Smooth muscle cell (in vitro differentiated cells): ENCODE results near the gene TCF7. TPM values are rescaled to one million over a fixed set of nuclear protein-coding genes. Genes with fewer than 3 reads are reported as not detected.

Source experiments
- DNase-seq: peaks from one replicate; lab custom pipeline; 2025; ENCODE audit not compliant: unreplicated experiment; lab: John Stamatoyannopoulos, UW
- H2AFZ ChIP-seq: fragments of 200-600 bp; sonication (generic); 2 replicates; pipeline ENCODE4 v1.6.0; 2016; ENCODE audit warnings: antibody characterized with exemption, low read depth, mild to moderate bottlenecking
- H3F3A ChIP-seq: fragments of 200-600 bp; sonication (generic); 2 replicates; pipeline ENCODE4 v1.6.0; 2017; ENCODE audit warnings: antibody characterized with exemption, low read depth
- H3K27ac ChIP-seq: fragments of 200-600 bp; sonication (generic); 2 replicates; pipeline ENCODE4 v1.5.1; 2016; ENCODE audit warnings: low read depth, mild to moderate bottlenecking
- H3K27me3 ChIP-seq: fragments of 200-600 bp; sonication (generic); 2 replicates; pipeline ENCODE4 v1.6.1; 2016; ENCODE audit warnings: low read depth, mild to moderate bottlenecking
- H3K36me3 ChIP-seq: fragments of 200-600 bp; sonication (generic); 2 replicates; pipeline ENCODE4 v1.5.1; 2016; ENCODE audit warnings: low read depth
- H3K4me1 ChIP-seq: fragments of 200-600 bp; sonication (generic); 2 replicates; pipeline ENCODE4 v1.5.1; 2016; ENCODE audit warnings: low read depth
- H3K4me2 ChIP-seq: fragments of 200-600 bp; sonication (generic); 2 replicates; pipeline ENCODE4 v1.6.0; 2016; ENCODE audit warnings: mild to moderate bottlenecking
- H3K4me3 ChIP-seq: fragments of 200-600 bp; sonication (generic); 2 replicates; pipeline ENCODE4 v1.5.1; 2016; ENCODE audit warnings: mild to moderate bottlenecking
- H3K79me2 ChIP-seq: fragments of 200-600 bp; sonication (generic); 2 replicates; pipeline ENCODE4 v1.6.0; 2016; ENCODE audit warnings: low read depth, mild to moderate bottlenecking
- H3K9ac ChIP-seq: fragments of 200-600 bp; sonication (generic); 2 replicates; pipeline ENCODE4 v1.6.0; 2016; ENCODE audit warnings: low read depth
- H3K9me3 ChIP-seq: fragments of 200-600 bp; sonication (generic); replicated peaks from 2 replicates; pipeline ENCODE4 v1.5.1; 2016; ENCODE audit warnings: low read depth
- H4K20me1 ChIP-seq: fragments of 200-600 bp; sonication (generic); 2 replicates; pipeline ENCODE4 v1.6.0; 2016; ENCODE audit warnings: low read depth
- WGBS: methylation state at CpG from one replicate; pipeline ENCODE4 v1.1.7; 2016; ENCODE audit warnings: low lambda C conversion rate; 5-methylcytosine and 5-hydroxymethylcytosine counted together
- polyA plus RNA-seq: library from polyadenylated mRNA; unstranded; fragments of >200 nt; fragmentation: Nextera tagmentation; extraction: Ambion mirVana; gene quantifications from 2 replicates; pipeline ENCODE4 v1.2.1, GENCODE V29; 2016
- small RNA-seq: library from RNA; depleted of rRNA; stranded (forward); fragments of <200 nt; gene quantifications from one replicate; pipeline ENCODE3, GENCODE V24; 2014
- total RNA-seq: library from RNA; depleted of rRNA; stranded (reverse); fragments of >200 nt; gene quantifications from 2 replicates; pipeline ENCODE4 v1.2.3, GENCODE V29; 2014
- TF ChIP-seq, protein P1 (sequence below): fragments of 200-600 bp; sonication (generic); IDR thresholded peaks from 2 replicates; pipeline ENCODE4 v1.5.1; 2017; ENCODE audit warnings: borderline replicate concordance, mild to moderate bottlenecking, antibody characterized with exemption; ENCODE audit not compliant: insufficient read depth, poor library complexity, severe bottlenecking

Gene TCF7
- total and polyA plus RNA-seq, 2 experiments from 2014 or later: 1.8 to 3.4 TPM

DNA sequence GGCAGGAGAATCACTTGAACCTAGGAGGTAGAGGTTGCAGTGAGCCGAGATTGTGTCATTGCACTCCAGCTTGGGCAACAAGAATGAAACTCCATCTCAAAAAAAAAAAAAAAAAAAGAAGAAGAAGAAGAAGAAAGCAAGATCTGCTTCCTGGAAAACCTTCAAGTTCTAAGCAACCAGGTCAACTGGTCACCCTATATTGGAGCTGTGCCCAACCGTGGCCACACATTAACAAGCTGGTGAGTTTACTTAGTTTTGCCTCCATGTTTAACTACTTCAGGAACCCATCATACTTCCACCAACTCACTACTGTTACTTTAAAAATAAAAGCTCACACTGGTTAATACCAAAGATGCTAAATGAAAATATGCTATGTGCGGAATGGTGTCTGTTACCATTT is 74.5 kb downstream of the TCF7 start:
- WGBS: 99% methylated on average over 3 of the region's 3 CpGs
- no peaks in the 10 kb centered on the region for H3K79me2 ChIP-seq
- H3K36me3 ChIP-seq: no peaks in the 10 kb centered on the region
- no peak overlapping the region for H3K4me2 ChIP-seq
- TF ChIP-seq, protein P1, sequence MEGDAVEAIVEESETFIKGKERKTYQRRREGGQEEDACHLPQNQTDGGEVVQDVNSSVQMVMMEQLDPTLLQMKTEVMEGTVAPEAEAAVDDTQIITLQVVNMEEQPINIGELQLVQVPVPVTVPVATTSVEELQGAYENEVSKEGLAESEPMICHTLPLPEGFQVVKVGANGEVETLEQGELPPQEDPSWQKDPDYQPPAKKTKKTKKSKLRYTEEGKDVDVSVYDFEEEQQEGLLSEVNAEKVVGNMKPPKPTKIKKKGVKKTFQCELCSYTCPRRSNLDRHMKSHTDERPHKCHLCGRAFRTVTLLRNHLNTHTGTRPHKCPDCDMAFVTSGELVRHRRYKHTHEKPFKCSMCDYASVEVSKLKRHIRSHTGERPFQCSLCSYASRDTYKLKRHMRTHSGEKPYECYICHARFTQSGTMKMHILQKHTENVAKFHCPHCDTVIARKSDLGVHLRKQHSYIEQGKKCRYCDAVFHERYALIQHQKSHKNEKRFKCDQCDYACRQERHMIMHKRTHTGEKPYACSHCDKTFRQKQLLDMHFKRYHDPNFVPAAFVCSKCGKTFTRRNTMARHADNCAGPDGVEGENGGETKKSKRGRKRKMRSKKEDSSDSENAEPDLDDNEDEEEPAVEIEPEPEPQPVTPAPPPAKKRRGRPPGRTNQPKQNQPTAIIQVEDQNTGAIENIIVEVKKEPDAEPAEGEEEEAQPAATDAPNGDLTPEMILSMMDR: no peak
- no peaks in the 10 kb centered on the region for H3K27me3 ChIP-seq
- no peaks in the 10 kb centered on the region for H3K4me1 ChIP-seq
- H3K9me3 ChIP-seq: no peaks in the 10 kb centered on the region
- peaks cover 6% of the 10 kb centered on the region for H3F3A ChIP-seq
- no peak overlapping the region for H3K27ac ChIP-seq
- no peak for DNase-seq
- no peak overlapping the region for H3K4me3 ChIP-seq
- H2AFZ ChIP-seq: no peak overlapping the region
- H3K9ac ChIP-seq: no peak overlapping the region
- peaks cover 31% of the 10 kb centered on the region for H4K20me1 ChIP-seq

DNA sequence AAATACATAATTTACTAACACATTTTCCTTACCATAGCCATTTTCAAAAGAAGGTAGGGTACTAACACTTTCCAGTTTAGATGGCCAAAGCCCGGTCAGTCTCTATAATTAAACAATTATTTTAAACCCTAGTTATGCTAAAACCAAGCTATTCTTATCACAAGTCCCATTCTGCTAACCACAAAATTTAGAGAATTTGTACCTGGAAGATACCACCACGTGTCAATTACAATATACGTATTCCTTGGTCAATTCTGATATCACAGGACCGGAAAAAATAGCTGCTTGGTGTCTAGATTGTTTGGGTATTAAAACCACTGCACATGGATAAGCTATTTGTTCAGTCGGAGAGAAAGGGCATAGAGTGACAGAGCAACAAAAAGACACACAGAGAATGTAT is 81.2 kb downstream of the TCF7 start:
- Histone ChIP-seq H3K27me3 (no peaks in the 10 kb centered on the region), H3K79me2 (peaks cover 14% of the 10 kb centered on the region), H3K27ac (no peak overlapping the region), H3K9me3 (no peaks in the 10 kb centered on the region), H3K4me2 (no peak overlapping the region), H3K9ac (no peak overlapping the region), H2AFZ (no peak overlapping the region), H4K20me1 (peaks cover 85% of the 10 kb centered on the region), H3K4me1 (no peaks in the 10 kb centered on the region), H3F3A (peaks cover 10% of the 10 kb centered on the region), H3K36me3 (peaks cover 36% of the 10 kb centered on the region), H3K4me3 (no peak overlapping the region)
- TF ChIP-seq, protein P1: no peak
- 77% methylated on average over 5 of the region's 5 CpGs for WGBS
- DNase-seq: no peak

Small RNA genes lying within 50 kb of the gene (small RNA-seq; reads per million reads assigned to genes)
- not detected for gene AC008608.1

Other genes starting within 250 kb of the TCF7 start
- gene C5orf15, start 146.1 kb upstream of the TCF7 start, total RNA-seq: 128 and 169 TPM in 2 replicates
- gene C5orf15, start 146.1 kb upstream of the TCF7 start, polyA plus RNA-seq: 64.9 and 66.1 TPM in 2 replicates
- 252 and 275 TPM in 2 replicates for gene VDAC1, start 109.7 kb upstream of the TCF7 start, total RNA-seq
- gene VDAC1, start 109.7 kb upstream of the TCF7 start, polyA plus RNA-seq: 221 and 243 TPM in 2 replicates
- gene SKP1, start 62.3 kb downstream of the TCF7 start, total RNA-seq: 620 and 658 TPM in 2 replicates
- gene SKP1, start 62.3 kb downstream of the TCF7 start, polyA plus RNA-seq: 735 and 739 TPM in 2 replicates
- 82.4 and 178 TPM in 2 replicates for gene PPP2CA, start 111.4 kb downstream of the TCF7 start, total RNA-seq
- 243 and 244 TPM in 2 replicates for gene PPP2CA, start 111.4 kb downstream of the TCF7 start, polyA plus RNA-seq